Lung (tissue), 12 donors: Measurements from ENCODE around the gene SS18L1. TPM values are rescaled to one million over a fixed set of nuclear protein-coding genes. Genes with fewer than 3 reads are reported as not detected.

ENCODE experiments used
- ATAC-seq: fragments of 200-7000 bp; cut with Tn5 transposase; one replicate; pipeline ENCODE4 v1.9.1; 2020; ENCODE audit warnings: moderate number of reproducible peaks; ENCODE audit not compliant: insufficient read depth, low FRiP score
- DNase-seq, 3 donors: peaks; one replicate each; pipeline ENCODE4 v3.0.0-alpha.2; 2013 to 2017
- H3K27ac ChIP-seq, 2 donors: one replicate each; pipeline ENCODE4 v1.5.1; 2013; ENCODE audit warnings: mild to moderate bottlenecking in 2 of 2, moderate library complexity in 2 of 2, control low read depth in 1 of 2, inconsistent platforms in 1 of 2, low read depth in 1 of 2, low read length in 1 of 2
- H3K27me3 ChIP-seq, 3 donors: one replicate each; pipeline ENCODE4 v1.5.1; 2013; ENCODE audit warnings: low read length in 2 of 3; ENCODE audit not compliant: control insufficient read depth in 3 of 3, insufficient read depth in 3 of 3
- H3K36me3 ChIP-seq, 4 donors: one replicate each; pipeline ENCODE4 v1.5.1; 2013; ENCODE audit warnings: low read length in 4 of 4, mild to moderate bottlenecking in 1 of 4, moderate library complexity in 1 of 4; ENCODE audit not compliant: control insufficient read depth in 4 of 4, insufficient read depth in 4 of 4
- H3K4me1 ChIP-seq, 5 donors: one replicate each; pipeline ENCODE4 v1.5.1; 2013; ENCODE audit warnings: low read length in 5 of 5, mild to moderate bottlenecking in 2 of 5, moderate library complexity in 1 of 5; ENCODE audit not compliant: control insufficient read depth in 5 of 5, insufficient read depth in 5 of 5
- H3K4me3 ChIP-seq: one replicate; pipeline ENCODE4 v1.5.1; 2013; ENCODE audit warnings: mild to moderate bottlenecking, control low read depth, moderate library complexity
- H3K9ac ChIP-seq, 2 donors: one replicate each; pipeline ENCODE4 v1.5.1; 2013; ENCODE audit warnings: low read length in 2 of 2, control low read depth in 1 of 2; ENCODE audit not compliant: insufficient read depth in 1 of 2
- H3K9me3 ChIP-seq, 4 donors: one replicate each; pipeline ENCODE4 v1.5.1; 2013; ENCODE audit warnings: low read length in 3 of 4, mild to moderate bottlenecking in 1 of 4, moderate library complexity in 1 of 4; ENCODE audit not compliant: control insufficient read depth in 4 of 4, insufficient read depth in 3 of 4
- CTCF ChIP-seq: IDR thresholded peaks from 2 replicates; pipeline ENCODE4 v1.5.1; 2012; ENCODE audit warnings: mild to moderate bottlenecking; ENCODE audit errors: control extremely low read depth, extremely low read depth
- WGBS, 2 donors: extraction: QIAGEN DNeasy Blood & Tissue Kit; methylation state at CpG; one replicate each; pipeline ENCODE4 v1.1.7; 2013; 5-methylcytosine and 5-hydroxymethylcytosine counted together
- polyA plus RNA-seq, 2 donors: library from polyadenylated mRNA; stranded (reverse); fragments of 200-250 nt; gene quantifications; one replicate each; pipeline ENCODE4 v1.2.1, GENCODE V29; 2013
- total RNA-seq, 2 donors: library from RNA; depleted of rRNA in 1 of 2; stranded (reverse); fragments of >200 nt in 1 of 2; gene quantifications; one replicate each; pipeline ENCODE4 v1.2.1, GENCODE V29; 2014 to 2021
- donor health status: control.
- donor health status: control.
- donor health status: Bipolar disorder and iron deficiency.
- donor health status: healthy.
- donor health status: DM: yes; HTN: yes; CAD: no.

SS18L1 gene
- total and polyA plus RNA-seq, 4 donors, result 7.2 to 24.1 (median 14.9) TPM

- Histone ChIP-seq H3K4me1 (no peaks in the 10 kb centered on the region), H3K27me3 (peaks cover 0 to 20% (median 9%) of the 10 kb centered on the region in 3 donors), H3K4me3 (no peak overlapping the region), H3K36me3 (no peaks in the 10 kb centered on the region), H3K9ac (no peak overlapping the region), H3K27ac (no peak overlapping the region), H3K9me3 (peaks cover 0 to 29% (median 2%) of the 10 kb centered on the region in 4 donors)
- ATAC-seq, result no peak
- DNase-seq, result no peak
- no peak for TF ChIP-seq CTCF
- 84 to 87% methylated on average over 38 of the region's 38 CpGs for WGBS, 2 donors
Observed at GRCh38 chr20:62116558-62117361, 26.8 kb upstream of the SS18L1 start.

GRCh38 chr20:62117362-62117646 is 26.3 kb upstream of the SS18L1 start:
- Histone ChIP-seq H3K27ac (no peak overlapping the region), H3K27me3 (peaks cover 0 to 20% (median 9%) of the 10 kb centered on the region in 3 donors), H3K36me3 (no peaks in the 10 kb centered on the region), H3K9ac (no peak overlapping the region), H3K4me3 (no peak overlapping the region), H3K4me1 (no peaks in the 10 kb centered on the region), H3K9me3 (peaks cover 0 to 27% (median 2%) of the 10 kb centered on the region in 4 donors)
- no peak for TF ChIP-seq CTCF
- no peak for DNase-seq
- no peak for ATAC-seq
- 44 to 62% methylated on average over 9 of the region's 9 CpGs for WGBS, 2 donors

GRCh38 chr20:62117658-62118057 is 25.9 kb upstream of the SS18L1 start:
- ATAC-seq, result no peak
- H3K9ac ChIP-seq, result no peak overlapping the region
- H3K4me3 ChIP-seq, result no peak overlapping the region
- H3K27ac ChIP-seq, result peak overlapping the region in 1 of 2 donors; percentile 49
- H3K27me3 ChIP-seq, result peaks cover 0 to 20% (median 9%) of the 10 kb centered on the region in 3 donors
- 34 to 40% methylated on average over 15 of the region's 15 CpGs for WGBS, 2 donors
- H3K4me1 ChIP-seq, result no peaks in the 10 kb centered on the region
- H3K36me3 ChIP-seq, result no peaks in the 10 kb centered on the region
- H3K9me3 ChIP-seq, result peaks cover 0 to 23% (median 1%) of the 10 kb centered on the region in 4 donors
- TF ChIP-seq CTCF, result no peak
- DNase-seq, result no peak
